IMR-90 (cell line): ENCODE measurements around the gene LTBP2. TPM values are rescaled to one million over a fixed set of nuclear protein-coding genes. Genes with fewer than 3 reads are reported as not detected.

Experiments used
- ATAC-seq: fragments of 200-7000 bp; cut with Tn5 transposase; 2 replicates; pipeline ENCODE4 v1.9.1; 2020; ENCODE audit warnings: low read depth, mild to moderate bottlenecking, moderate library complexity
- BruUV-seq: library from RNA; stranded (reverse); fragments of 400-500 nt; replicated peaks from 2 replicates; lab custom pipeline; 2021; lab: Mats Ljungman, UMichigan
- CTCF ChIA-PET: fragments of 300-600 bp; formaldehyde crosslinking; extraction: SDS; loops from one replicate; lab custom pipeline; 2021; ENCODE audit warnings: antibody characterized with exemption; lab: Yijun Ruan, JAX
- POLR2A ChIA-PET: fragments of 300-600 bp; sonication (Branson Sonifier 250); formaldehyde crosslinking; loops from one replicate; lab custom pipeline; 2022; ENCODE audit warnings: antibody characterized with exemption; ENCODE audit not compliant: unreplicated experiment; lab: Charles Lee
- DNase-seq: peaks from one replicate; pipeline ENCODE4 v3.0.0; 2013
- H2AFZ ChIP-seq: replicated peaks from 2 replicates; pipeline ENCODE3; 2013; ENCODE audit warnings: low read length, mild to moderate bottlenecking; ENCODE audit not compliant: poor library complexity
- H2AK5ac ChIP-seq: 2 replicates; pipeline ENCODE4 v1.6.1; 2013; ENCODE audit warnings: low read depth, low read length, inconsistent platforms
- H2AK9ac ChIP-seq: replicated peaks from 2 replicates; pipeline ENCODE3; 2013; ENCODE audit warnings: mild to moderate bottlenecking, low read depth, low read length, moderate library complexity; ENCODE audit not compliant: poor library complexity
- H2BK120ac ChIP-seq: 2 replicates; pipeline ENCODE4 v1.6.1; 2013; ENCODE audit warnings: low read depth, low read length, inconsistent platforms
- H2BK15ac ChIP-seq: 3 replicates; pipeline ENCODE4 v1.6.1; 2013; ENCODE audit warnings: low read depth, low read length, inconsistent platforms
- H2BK20ac ChIP-seq: 2 replicates; pipeline ENCODE4 v1.6.1; 2013; ENCODE audit warnings: low read depth, mild to moderate bottlenecking, inconsistent platforms, low read length, moderate library complexity
- H2BK5ac ChIP-seq: 2 replicates; pipeline ENCODE4 v1.6.1; 2013; ENCODE audit warnings: mild to moderate bottlenecking, low read depth, low read length, inconsistent platforms; ENCODE audit not compliant: poor library complexity, severe bottlenecking
- H3K14ac ChIP-seq: replicated peaks from 2 replicates; pipeline ENCODE4 v1.6.1; 2013; ENCODE audit warnings: low read depth, low read length, inconsistent platforms
- H3K18ac ChIP-seq: 2 replicates; pipeline ENCODE4 v1.6.1; 2013; ENCODE audit warnings: low read depth, low read length, control low read depth
- H3K23ac ChIP-seq: 2 replicates; pipeline ENCODE4 v1.6.1; 2013; ENCODE audit warnings: low read depth, low read length, inconsistent platforms
- H3K27ac ChIP-seq: 2 replicates; pipeline ENCODE4 v1.5.1; 2013; ENCODE audit warnings: mild to moderate bottlenecking, control low read depth, low read length; ENCODE audit not compliant: insufficient read depth
- H3K27me3 ChIP-seq: 2 replicates; pipeline ENCODE4 v1.6.1; 2013; ENCODE audit warnings: low read length; ENCODE audit not compliant: control insufficient read depth, insufficient read depth
- H3K36me3 ChIP-seq: 2 replicates; pipeline ENCODE4 v1.6.1; 2013; ENCODE audit warnings: low read length, mixed read lengths; ENCODE audit not compliant: control insufficient read depth, insufficient read depth
- H3K4ac ChIP-seq: 2 replicates; pipeline ENCODE4 v1.6.1; 2013; ENCODE audit warnings: low read depth, low read length, inconsistent platforms
- H3K4me1 ChIP-seq: 2 replicates; pipeline ENCODE4 v1.6.1; 2013; ENCODE audit warnings: low read length, mixed read lengths; ENCODE audit not compliant: control insufficient read depth, insufficient read depth
- H3K4me2 ChIP-seq: 2 replicates; pipeline ENCODE4 v1.6.1; 2013; ENCODE audit warnings: low read depth, mild to moderate bottlenecking, control low read depth, low read length, moderate library complexity
- H3K4me3 ChIP-seq: 2 replicates; pipeline ENCODE4 v1.5.1; 2013; ENCODE audit warnings: low read depth, mild to moderate bottlenecking, control low read depth, low read length, moderate library complexity; ENCODE audit not compliant: insufficient read depth
- H3K56ac ChIP-seq: 2 replicates; pipeline ENCODE4 v1.6.1; 2013; ENCODE audit warnings: low read length, inconsistent platforms; ENCODE audit not compliant: insufficient read depth; ENCODE audit errors: extremely low read depth
- H3K79me1 ChIP-seq, 2 experiments: 2 replicates each; pipeline ENCODE4 v1.6.1; 2013; ENCODE audit warnings: low read length in 2 of 2, inconsistent platforms in 1 of 2, low read depth in 1 of 2
- H3K9ac ChIP-seq: 2 replicates; pipeline ENCODE4 v1.6.1; 2013; ENCODE audit warnings: low read depth, low read length, control low read depth
- H3K9me1 ChIP-seq: 2 replicates; pipeline ENCODE4 v1.6.1; 2013; ENCODE audit warnings: low read length, inconsistent platforms; ENCODE audit not compliant: insufficient read depth
- H3K9me3 ChIP-seq: 2 replicates; pipeline ENCODE4 v1.6.1; 2013; ENCODE audit warnings: low read length; ENCODE audit not compliant: control insufficient read depth, insufficient read depth
- H4K20me1 ChIP-seq: 2 replicates; pipeline ENCODE4 v1.6.1; 2013; ENCODE audit warnings: low read length, inconsistent platforms; ENCODE audit not compliant: insufficient read depth
- H4K5ac ChIP-seq: 2 replicates; pipeline ENCODE4 v1.6.1; 2013; ENCODE audit warnings: mild to moderate bottlenecking, low read depth, low read length, control low read depth
- H4K8ac ChIP-seq, 2 experiments: 2 replicates each; pipeline ENCODE4 v1.6.1; 2013; ENCODE audit warnings: low read depth in 2 of 2, low read length in 2 of 2, control low read depth in 1 of 2, inconsistent platforms in 1 of 2
- H4K91ac ChIP-seq: 2 replicates; pipeline ENCODE4 v1.6.1; 2013; ENCODE audit warnings: low read depth, low read length, inconsistent platforms; ENCODE audit not compliant: insufficient read depth
- CHD1 ChIP-seq: IDR thresholded peaks from 2 replicates; pipeline ENCODE4 v1.6.1; 2012; ENCODE audit warnings: low read depth, low read length, improper control_type of control experiment
- WGBS, 2 experiments: methylation state at CpG; one replicate each; pipeline versions ENCODE4 v1.1.5 to v1.1.7; 2013; ENCODE audit warnings: missing lambda C conversion rate in 2 of 2; ENCODE audit not compliant: insufficient read length in 1 of 2; ENCODE audit errors: extremely low coverage in 2 of 2; 5-methylcytosine and 5-hydroxymethylcytosine counted together
- dilution Hi-C: fragments of 300-500 bp; cut with HindIII; formaldehyde crosslinking; loops from one replicate; pipeline ENCODE4 v1.14.3; 2018; ENCODE audit warnings: low sequenced_read_pairs; ENCODE audit not compliant: unreplicated experiment
- in situ Hi-C: fragments of 300-500 bp; cut with MboI; formaldehyde crosslinking; loops from 3 replicates; pipeline ENCODE4 v1.14.3; 2019; ENCODE audit warnings: low sequenced_read_pairs, inconsistent platforms, mixed read lengths
- intact Hi-C: fragments of 100-400 bp; cut with micrococcal nuclease; formaldehyde crosslinking; loops from 2 replicates; pipeline ENCODE4 v1.10.0; 2022
- polyA plus RNA-seq, 3 experiments: library from polyadenylated mRNA; depleted of rRNA; stranded (reverse); fragments of >200 nt; gene quantifications; 2 replicates each; pipeline ENCODE4 v1.2.3, GENCODE V29; 2012; ENCODE audit warnings: low replicate concordance in 1 of 3
- total RNA-seq: library from RNA; depleted of rRNA; stranded (reverse); fragments of >200 nt; gene quantifications from 2 replicates; pipeline ENCODE4 v1.2.3, GENCODE V29; 2012

Gene LTBP2
- total and polyA plus RNA-seq, 2 of the 4 experiments (the other 2 are of a cell fraction): 23.8 to 79.3 TPM

GRCh38 chr14:74589291-74589879 is 22.7 kb downstream of the LTBP2 start:
- H2AK5ac ChIP-seq: peak overlapping the region; percentile 7; the same call in 1 of the 2 replicates
- ChIA-PET CTCF (no interaction called here), POLR2A (no interaction called here)
- H3K9ac ChIP-seq: no peak overlapping the region
- H3K4me2 ChIP-seq: no peak overlapping the region
- intact Hi-C loops (no loop called here), dilution Hi-C loops (no loop called here), in situ Hi-C loops (no loop called here)
- no peak overlapping the region for H4K5ac ChIP-seq
- H3K36me3 ChIP-seq: no peaks in the 10 kb centered on the region
- H2BK120ac ChIP-seq: no peak overlapping the region; the same call in 1 of the 2 replicates
- H3K18ac ChIP-seq: no peak overlapping the region
- no peak overlapping the region for H3K14ac ChIP-seq
- no peak overlapping the region for H3K23ac ChIP-seq
- H3K79me1 ChIP-seq: peaks cover 25 to 94% of the 10 kb centered on the region in 2 experiments
- no TSS peak for BruUV-seq
- no peak overlapping the region for H3K4me3 ChIP-seq
- no peak overlapping the region for H2AK9ac ChIP-seq
- no peak overlapping the region for H2BK5ac ChIP-seq
- H3K9me3 ChIP-seq: no peaks in the 10 kb centered on the region
- peaks cover 46% of the 10 kb centered on the region for H3K9me1 ChIP-seq
- no peaks in the 10 kb centered on the region for H4K20me1 ChIP-seq
- no peak overlapping the region for H3K27ac ChIP-seq
- H4K91ac ChIP-seq: no peak overlapping the region
- TF ChIP-seq CHD1: no peak
- H2BK20ac ChIP-seq: peak overlapping the region; percentile 18; the same call in 1 of the 2 replicates
- peaks cover 27% of the 10 kb centered on the region for H3K4me1 ChIP-seq
- 0 out of 3 replicates have a peak overlapping the region, but pooled peaks have one; percentile 7 for H2BK15ac ChIP-seq
- whole genome bisulfite sequencing, 2 experiments: no CpG with 5 or more reads among the region's 5 CpGs
- H2AFZ ChIP-seq: no peak overlapping the region
- H4K8ac ChIP-seq: no peak overlapping the region
- ATAC-seq (no peak), DNase-seq (no peak)
- H3K56ac ChIP-seq: no peak overlapping the region
- peak overlapping the region; percentile 66 for H3K4ac ChIP-seq
- no peaks in the 10 kb centered on the region for H3K27me3 ChIP-seq
